NCI-H2107 treated with DMSO at 0.1 percent for 48 hours (cell line): ENCODE results near the gene PLCB1.
"Not testable (repeated sequence)": the region's sequence is repeated elsewhere in the genome, so short reads cannot be mapped to it uniquely, and the experiment has no call there.

Experiments used
- DNase-seq: peaks from one replicate; lab custom pipeline; 2025; ENCODE audit not compliant: unreplicated experiment; lab: John Stamatoyannopoulos, UW

Gene PLCB1

DNA sequence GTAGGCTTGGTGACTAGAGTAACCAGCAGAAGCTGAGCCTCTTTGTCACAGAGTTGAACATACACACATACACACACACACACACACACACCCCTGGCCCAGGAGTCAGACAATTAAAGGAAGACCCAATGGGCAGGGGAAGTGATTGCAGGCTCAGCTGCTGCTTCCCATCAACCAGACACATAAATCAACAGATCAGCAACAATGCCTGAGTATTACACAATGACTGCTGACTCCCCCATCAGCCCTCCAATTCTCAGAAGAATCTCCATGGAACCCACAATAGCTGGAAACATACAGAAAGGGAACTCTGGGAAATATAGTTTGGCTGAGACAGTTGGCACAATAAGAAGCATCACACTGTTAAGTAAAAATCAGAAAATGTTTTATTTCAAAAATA lies 666.4 kb downstream of the PLCB1 start:
- DNase-seq, result no peak

DNA sequence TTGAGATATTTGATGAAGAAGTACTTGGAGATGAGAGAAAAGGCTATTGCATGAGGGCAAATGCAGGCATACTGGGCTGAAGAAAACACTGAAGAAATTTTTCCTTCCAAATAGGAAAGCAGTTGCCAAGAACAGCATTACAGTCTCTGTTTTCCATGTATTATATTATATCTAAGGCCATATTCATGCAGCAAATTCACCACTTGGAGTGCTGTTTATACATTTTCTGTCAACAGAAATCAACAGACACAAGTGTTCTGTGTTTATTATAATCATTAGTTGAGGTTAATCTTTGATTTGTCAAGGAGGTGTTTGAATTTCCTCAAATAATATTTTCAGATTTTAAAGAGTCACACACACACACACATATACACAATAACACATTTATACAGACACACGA lies 668.0 kb downstream of the PLCB1 start:
- DNase-seq, result no peak

DNA sequence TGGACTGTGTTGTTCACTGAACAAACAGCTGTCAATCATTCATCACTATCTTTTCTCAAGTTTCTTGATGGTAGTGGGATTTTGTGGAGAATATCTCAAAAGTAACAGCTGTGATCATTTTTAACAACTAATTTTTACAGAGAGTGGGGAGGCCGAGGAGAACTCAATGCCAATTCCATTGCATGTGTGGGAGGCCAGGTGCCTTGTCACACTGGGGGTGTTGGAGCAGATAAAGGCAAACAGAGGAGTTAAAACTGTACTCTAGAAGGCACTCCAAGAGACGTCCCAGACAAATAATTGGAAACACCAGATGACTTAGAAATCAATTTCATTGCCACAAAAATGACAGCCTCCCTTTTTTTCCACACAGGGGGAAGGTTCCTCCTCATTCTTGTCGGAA lies 669.6 kb downstream of the PLCB1 start:
- no peak for DNase-seq

DNA sequence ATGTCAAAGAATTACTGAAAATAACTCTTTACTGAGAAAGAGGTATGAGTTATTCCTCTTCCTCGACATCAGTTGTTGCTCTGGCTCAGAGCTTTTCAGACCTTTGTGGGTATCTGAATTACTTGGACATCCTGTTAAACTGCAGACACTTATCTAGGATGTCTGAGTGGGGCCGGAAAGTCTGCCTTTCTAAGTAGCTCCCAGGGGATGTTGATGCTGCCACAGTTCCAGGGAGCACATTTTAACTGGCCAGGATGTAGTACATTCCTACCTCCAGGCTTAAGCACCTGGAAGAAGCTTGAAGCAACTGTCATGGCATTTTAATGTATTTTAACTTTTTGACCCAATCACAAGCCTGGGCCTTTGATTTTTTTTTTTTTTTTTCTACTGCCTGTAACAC lies 671.0 kb downstream of the PLCB1 start:
- DNase-seq, result no peak

DNA sequence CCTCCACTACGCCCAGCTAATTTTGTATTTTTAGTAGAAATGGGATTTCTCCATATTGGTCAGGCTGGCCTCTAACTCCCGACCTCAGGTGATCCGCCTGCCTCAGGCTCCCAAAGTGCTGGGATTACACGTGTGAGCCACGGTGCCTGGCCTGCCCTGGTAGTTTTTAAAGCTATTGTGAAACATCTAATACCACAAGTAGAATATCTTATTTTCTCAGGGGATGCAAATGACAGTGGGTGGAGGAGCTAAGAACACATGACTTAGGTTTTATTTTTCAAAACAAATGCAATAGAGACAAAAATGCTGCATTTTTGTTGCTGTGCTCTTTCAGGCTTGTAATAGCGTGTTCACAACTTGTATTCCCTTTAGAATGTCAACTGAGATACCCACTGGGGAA lies 671.9 kb downstream of the PLCB1 start:
- no peak for DNase-seq

DNA sequence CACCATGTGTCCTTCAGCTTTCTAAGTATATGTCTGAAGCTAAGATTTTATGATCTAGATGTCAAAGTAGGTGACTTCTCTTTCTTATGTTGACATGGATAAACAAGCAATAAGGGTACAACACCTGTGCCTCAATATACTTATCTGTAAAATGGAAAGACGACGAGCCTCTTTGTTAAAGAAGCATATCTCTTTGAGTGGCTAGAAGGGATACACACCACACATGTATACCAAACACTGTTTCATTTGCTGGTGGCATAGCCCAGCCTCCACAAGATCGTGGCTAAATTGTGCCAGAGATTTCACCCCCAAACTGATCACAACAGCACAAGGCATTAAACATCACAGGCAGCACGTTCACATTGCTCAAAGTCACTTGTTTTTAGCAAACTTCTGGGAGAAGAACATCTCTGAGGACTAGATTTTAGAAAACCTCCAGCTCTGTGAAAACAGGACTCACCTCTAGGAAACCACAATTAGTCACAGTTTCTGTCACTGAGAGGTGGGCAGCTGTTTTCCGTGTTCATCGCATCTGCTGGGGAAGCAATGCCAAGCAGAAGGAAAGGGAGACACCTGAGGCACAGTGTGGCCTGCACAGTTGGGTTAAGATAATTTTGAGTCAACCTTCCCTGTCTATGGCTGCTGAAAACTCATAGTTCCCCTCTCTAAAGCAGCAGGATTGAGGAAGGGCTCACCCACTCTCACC lies 673.8 kb downstream of the PLCB1 start:
- no peak for DNase-seq

DNA sequence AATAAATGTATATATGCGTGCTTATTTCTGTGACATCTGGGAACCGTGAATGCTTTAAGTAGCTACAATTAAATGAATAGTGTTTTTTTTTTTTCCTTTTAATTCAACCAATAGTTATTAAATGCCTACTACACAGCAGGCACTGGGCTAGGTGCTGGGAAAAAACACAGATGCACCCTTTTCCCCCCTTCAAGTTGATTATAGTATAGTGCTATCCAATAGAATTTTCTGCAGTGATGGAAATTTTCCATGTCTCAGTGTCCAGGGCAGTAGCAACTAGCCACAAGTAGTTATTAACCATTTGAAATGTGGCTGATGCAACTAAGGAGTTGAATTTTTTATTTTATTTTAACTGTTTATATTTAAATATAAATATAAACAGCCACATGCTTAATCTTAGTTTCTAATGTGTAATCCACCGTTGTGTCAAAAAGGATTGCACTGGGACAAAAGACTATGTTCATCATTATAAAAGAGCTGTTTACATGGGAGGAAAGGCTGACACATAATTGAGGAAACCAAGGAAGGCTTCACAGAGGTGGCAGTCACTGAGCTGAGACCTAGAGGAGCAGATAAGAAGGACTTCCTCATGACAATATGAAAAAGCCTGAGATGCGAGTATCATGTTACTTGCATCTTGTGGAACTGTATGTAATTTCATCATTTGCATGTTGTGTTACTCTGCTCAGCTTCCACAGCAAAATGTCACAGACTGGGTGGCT lies 675.6 kb downstream of the PLCB1 start:
- DNase-seq, result no peak

DNA sequence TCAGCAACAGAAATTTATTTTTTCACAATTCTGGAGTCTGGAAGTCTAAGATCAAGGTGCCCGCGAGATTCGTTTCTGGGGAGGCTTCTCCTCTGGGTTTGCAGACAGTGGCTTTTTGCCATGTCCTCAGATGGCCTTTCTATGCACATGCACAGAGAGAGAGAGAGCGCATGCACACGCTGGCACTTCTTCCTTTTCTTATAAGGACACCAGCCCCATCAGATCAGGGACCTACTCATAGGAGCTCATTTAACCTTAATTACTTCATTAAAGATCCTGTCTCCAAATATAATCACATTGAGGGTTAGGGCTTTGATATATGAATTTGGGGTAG lies 676.1 kb downstream of the PLCB1 start:
- no peak for DNase-seq

DNA sequence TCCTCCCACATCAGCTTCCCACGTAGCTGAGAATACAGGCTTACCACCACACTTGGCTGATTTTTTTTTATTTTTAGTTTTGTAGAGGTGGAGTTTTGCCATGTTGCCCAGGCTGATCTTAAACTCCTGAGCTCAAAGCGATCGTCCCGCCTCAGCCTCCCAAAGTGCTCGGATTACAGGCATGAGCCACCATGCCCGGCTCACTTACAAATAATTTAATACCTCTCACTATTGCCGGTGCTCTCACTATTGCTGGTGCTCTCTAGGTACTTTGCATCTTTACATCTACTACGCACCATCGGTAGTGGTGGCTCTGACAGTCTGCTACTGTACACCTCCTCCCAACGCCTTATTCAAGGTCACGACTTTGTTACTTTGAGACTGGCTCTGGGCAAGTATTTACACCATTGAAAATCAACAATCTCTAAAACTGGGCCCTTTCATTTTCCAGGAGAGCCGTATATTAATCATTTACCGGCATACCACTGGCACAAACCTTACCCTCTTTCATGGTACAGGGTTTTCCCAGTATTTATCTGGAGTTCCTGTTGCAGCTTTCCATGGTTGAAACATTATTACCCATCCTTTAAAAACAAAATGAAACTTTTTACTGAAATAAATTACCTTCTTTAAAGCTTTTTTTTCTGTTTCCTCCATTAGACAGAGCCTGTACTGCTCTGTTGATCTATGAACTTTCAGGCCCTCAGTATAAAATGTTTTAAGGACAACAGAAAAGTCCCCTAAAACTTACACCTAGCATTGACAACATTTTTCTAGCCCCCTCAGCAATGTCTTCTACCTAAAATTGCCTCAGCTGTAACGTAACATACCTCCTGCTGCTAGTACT lies 677.3 kb downstream of the PLCB1 start:
- DNase-seq, result no peak

DNA sequence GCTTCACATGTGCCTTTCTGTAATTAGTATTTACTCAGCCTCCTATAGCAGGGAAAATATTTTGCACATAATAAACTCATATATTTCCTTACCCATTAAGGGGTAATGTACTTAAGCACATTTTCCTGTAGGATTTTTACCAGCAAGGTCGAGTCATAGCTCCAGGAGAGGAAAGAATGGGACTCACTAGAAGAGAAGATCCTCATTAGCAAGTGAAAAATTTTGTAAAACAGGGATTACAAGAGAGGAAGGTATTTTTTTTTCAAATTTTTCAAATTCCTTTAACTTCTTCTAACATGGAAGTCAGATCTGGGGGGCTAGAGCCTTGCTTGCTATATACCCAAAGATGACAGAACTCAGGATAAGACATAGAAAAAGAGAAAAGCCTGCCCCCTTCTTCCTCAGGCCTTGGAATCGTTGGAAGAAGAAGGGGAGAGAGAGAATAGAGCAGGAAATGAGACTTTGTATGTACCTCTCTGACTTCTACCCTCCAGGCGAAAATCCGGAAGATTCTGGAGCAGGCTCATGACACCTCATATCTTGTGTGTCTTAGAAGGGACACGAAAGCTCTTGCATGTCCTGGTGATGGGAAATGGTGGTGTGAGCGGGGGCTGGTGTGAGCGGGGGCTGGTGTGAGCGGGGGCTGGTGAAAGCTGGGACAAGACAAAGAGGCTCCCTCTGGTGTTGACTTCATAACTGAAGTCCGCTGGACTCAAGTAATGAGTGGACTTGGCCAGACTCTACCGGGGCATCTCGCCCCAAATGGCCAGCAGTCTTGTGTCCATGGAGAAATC lies 679.9 kb downstream of the PLCB1 start:
- DNase-seq, result no peak

DNA sequence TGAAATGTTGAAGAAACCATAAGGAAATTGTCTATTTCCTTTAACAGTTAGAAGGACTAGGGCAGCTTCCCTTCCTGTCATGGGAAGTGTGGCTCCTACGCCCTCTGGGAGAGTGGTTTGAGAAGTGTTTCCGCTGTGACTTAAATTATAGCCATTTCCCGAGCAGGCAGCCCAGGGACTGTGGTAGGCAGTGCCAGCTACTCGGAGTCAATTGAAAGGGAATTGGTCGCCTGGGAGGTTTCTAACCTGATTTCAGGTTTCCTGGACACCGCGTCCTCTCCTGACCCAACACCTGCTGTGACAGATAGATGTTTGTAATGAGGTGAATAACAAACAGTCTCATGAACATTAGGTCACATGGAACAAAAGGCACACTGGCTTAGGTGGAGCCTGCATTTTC lies 680.8 kb downstream of the PLCB1 start:
- no peak for DNase-seq

DNA sequence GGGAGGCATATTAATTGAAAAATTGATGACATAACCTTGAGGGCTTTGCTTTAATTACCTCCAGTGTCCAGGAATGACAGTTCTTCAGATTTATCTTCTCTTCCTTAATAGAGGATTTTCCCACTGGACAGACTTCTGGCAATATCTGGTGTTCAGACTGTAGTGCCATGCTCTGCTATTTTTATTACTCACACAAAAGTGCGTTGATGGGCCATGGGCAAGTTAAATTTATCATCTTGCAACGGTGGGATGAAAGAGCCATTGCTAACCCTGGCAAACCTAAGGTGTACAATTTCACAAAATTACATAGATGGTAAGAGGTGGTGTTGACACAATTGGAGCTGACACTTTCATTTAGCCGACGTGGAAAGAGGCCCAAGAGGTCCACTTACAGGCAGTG lies 683.1 kb downstream of the PLCB1 start:
- no peak for DNase-seq

DNA sequence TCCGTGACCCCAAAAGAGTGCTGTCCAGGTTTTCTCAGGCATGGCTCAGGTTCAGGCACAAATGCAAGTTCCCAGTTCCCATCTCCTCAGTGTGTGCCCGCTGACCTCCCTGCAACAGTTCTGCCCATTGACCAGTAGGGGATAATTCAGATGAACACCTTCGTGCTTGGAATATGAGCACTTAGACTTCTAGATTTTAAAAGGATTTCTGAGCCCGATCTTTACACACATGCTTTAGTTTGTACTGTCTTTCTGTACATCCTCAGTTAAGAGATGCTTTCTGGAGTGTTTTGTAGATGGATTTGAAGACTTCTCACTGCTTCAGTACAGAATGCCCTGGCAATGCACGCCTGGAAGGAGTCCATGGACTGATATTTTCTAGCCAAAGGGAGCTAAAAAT lies 697.2 kb downstream of the PLCB1 start:
- no peak for DNase-seq

DNA sequence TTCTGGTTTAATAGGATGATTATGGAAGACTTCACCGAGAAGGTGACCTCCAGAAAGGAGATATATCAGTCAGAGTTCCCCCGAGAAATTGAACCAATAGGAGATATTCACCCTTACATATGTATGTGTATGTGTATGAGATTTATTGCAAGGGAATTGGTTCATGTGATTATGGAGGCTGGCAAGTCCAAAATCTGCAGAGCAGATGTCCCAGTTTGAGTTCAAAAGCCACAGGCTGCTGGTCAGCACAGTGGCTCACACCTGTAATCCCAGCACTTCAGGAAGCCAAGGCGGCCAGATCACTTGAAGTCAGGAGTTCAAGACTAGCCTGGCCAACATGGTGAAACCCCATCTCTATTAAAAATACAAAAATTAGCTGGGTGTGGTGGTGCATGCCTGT lies 702.2 kb downstream of the PLCB1 start:
- not testable (repeated sequence) for DNase-seq

DNA sequence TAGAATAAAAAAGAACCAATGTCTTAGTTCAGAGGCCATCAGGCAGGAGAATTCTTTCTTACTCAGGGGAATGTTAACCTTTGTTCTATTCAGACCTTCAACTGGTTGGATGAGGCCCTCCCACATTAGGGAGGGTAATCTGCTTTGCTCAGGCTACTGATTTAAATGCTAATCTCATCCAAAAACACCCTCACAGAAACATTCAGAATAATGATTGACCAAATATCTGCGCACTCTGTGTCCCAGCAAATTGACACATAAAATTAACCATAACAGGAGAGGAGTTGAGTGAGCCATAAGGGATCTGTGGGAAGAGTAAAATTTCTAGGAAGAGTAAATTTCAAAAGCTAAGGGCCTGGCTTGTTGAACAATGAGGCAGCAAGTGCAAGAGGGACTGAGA lies 702.8 kb downstream of the PLCB1 start:
- no peak for DNase-seq

DNA sequence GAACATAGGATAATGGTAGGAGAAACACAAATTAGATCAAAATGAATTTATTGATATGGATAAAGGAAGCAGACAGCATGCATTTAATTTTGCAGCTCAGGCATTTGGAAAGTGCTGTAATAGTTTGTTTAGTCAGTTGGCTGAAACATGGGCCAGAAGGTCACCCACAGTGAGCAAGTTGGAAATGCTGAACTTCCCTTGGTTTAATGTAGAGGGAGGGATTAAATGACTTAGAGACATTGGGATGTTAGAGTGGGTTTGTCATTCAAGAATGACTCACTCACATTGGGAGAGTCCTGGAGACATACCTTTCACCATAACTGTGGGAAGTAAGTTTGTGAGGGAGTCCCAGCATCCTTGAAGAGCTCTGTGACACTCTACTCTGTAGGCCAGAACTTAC lies 705.3 kb downstream of the PLCB1 start:
- no peak for DNase-seq

DNA sequence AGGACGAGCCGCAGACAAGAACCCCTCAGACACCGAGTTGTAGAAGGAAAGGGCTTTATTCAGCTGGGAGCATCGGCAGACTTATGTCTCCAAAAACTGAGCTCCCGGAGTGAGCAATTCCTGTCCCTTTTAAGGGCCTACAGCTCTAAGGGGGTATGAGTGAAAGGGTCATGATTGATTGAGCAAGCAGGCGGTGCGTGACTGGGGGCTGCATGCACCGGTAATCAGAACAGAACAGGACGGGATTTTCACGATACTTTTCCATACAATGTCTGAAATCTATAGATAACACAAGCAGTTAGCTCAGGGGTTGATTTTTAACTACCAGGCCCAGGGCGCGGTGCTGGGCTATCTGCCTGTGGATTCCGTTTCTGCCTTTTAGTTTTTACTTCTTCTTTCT lies 710.5 kb downstream of the PLCB1 start:
- no peak for DNase-seq

DNA sequence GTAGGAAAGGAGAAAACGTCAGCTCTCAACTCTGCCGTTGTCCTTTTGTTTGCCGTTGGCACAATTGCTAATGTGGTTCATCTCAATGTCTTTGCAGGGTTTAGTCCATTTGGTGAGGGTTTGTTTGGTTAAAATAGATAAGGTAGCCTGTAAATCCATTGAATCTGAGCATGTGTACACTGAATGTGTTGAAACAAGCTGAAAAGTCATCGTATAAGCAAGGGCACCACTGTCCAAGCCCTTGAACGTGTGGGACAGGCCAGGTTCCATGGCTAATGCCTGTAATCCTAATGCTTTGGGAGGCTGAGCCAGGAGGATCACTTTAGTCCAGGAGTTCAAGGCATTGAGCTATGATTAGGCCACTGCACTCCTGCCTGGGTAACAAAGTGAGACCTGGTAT lies 712.1 kb downstream of the PLCB1 start:
- no peak for DNase-seq

DNA sequence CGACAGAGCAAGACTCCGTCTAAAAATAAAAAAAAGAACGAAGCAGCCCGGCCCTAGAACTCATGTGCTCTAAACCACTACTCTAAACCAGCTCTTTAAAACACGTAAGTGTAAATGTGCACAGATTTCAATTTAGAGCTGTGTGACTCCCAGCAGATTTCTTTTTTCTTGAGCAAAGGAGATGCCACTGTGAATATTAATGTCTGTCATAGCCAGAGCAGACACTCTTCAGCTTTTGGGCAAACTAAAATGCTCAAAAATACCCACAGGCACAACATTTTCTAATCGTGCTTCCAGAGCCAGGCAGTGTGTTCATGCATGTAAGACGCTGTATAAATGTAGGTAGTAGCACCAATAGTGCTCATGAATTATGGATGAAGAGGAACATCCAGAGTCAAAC lies 717.9 kb downstream of the PLCB1 start:
- no peak for DNase-seq

DNA sequence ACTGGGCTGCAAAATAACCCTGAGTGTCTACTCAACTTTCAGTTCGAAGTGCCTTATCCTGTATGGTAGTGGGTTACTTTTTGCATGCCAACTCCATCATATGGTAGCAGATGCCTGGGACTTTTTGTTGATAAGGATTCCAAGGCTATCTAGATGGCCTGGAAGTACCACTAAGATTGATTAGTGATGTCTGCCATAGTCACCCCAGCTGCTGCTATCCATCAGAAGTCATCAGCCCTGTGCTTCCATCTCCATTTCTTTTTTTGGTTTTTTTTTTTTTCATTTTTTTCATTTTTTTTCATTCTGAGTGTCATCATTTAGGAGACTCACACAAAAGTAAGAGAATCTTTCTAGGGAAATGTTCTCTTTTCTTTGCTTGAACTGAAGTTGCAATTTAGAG lies 719.4 kb downstream of the PLCB1 start:
- no peak for DNase-seq

DNA sequence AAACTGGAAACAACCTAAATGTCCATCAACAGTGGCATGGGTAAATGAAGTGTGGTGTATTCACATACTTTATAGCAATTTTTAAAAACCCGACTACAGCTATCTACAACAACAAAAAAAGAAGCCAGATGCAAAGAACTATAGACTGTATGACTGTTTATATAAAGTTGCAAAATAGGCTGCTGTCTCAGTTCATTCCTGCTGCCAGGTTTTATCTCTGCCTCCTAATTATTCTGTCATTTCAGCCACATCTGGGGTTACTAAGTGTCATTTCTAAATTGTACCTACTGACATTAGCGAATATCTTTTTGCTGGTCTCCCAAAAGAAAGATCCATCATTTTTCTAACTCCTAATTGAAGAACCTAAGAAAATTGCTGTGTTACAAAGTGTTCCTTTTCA lies 719.9 kb downstream of the PLCB1 start:
- not testable (repeated sequence) for DNase-seq
